Endothelial cell (in vitro differentiated cells): ENCODE data around the gene MAGEB2. TPM values are rescaled to one million over a fixed set of nuclear protein-coding genes. Genes with fewer than 3 reads are reported as not detected.

ENCODE experiments used
- DNase-seq: peaks from one replicate; pipeline ENCODE4 v3.0.0; 2021; ENCODE audit warnings: low spot score
- H3K27ac Mint-ChIP-seq: one replicate; pipeline ENCODE4 v1.8.0; 2021; ENCODE audit warnings: mixed read lengths, inconsistent platforms; ENCODE audit not compliant: unreplicated experiment
- H3K27me3 Mint-ChIP-seq: one replicate; pipeline ENCODE4 v1.8.0; 2021; ENCODE audit warnings: mild to moderate bottlenecking, moderate library complexity, mixed read lengths, inconsistent platforms; ENCODE audit not compliant: unreplicated experiment
- H3K36me3 Mint-ChIP-seq: one replicate; pipeline ENCODE4 v1.8.0; 2021; ENCODE audit warnings: mild to moderate bottlenecking, low read depth, mixed read lengths, inconsistent platforms; ENCODE audit not compliant: unreplicated experiment
- H3K4me1 Mint-ChIP-seq: one replicate; pipeline ENCODE4 v1.8.0; 2021; ENCODE audit warnings: mild to moderate bottlenecking, mixed read lengths, inconsistent platforms; ENCODE audit not compliant: unreplicated experiment
- H3K4me3 Mint-ChIP-seq: one replicate; pipeline ENCODE4 v1.8.0; 2021; ENCODE audit warnings: mild to moderate bottlenecking, mixed read lengths, inconsistent platforms; ENCODE audit not compliant: unreplicated experiment
- H3K9me3 Mint-ChIP-seq: one replicate; pipeline ENCODE4 v1.8.0; 2021; ENCODE audit warnings: mixed read lengths, inconsistent platforms; ENCODE audit not compliant: unreplicated experiment
- total RNA-seq: library from RNA; stranded (reverse); fragmentation: NEBNext Ultra II Directional; extraction: Animal tissue kit (Norgen Biotek cat#: 25700); gene quantifications from one replicate; pipeline ENCODE4 v1.2.1, GENCODE V29; 2021; ENCODE audit not compliant: unreplicated experiment
- TF ChIP-seq, protein P1 (sequence below): fragments of 200-600 bp; sonication (generic); IDR thresholded peaks from one replicate; pipeline ENCODE4 v1.5.0; 2021; ENCODE audit warnings: antibody characterized with exemption; ENCODE audit not compliant: unreplicated experiment

Gene MAGEB2
- total RNA-seq, 1 donor from 2014 or later = not detected

DNA sequence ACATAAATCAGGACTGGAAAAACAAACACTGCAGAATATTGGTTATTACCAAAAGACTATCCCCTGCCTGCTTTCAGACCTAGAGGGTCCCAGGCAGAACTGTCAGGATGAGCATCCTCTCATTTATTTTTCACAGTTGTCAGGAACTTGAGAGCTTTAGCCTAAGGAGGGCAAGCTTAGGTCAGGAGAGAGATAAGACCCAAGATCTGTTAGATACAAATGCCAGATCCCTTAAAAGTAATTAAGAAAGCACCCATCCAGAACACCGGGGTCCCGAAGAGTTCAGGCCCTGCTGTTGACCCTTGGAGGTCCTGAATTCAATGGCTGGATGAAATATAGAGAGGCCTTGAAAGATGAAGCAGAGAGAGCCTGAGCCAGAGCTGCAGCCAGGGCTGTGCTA, 9.2 kb downstream of the MAGEB2 start:
- TF ChIP-seq, protein P1, sequence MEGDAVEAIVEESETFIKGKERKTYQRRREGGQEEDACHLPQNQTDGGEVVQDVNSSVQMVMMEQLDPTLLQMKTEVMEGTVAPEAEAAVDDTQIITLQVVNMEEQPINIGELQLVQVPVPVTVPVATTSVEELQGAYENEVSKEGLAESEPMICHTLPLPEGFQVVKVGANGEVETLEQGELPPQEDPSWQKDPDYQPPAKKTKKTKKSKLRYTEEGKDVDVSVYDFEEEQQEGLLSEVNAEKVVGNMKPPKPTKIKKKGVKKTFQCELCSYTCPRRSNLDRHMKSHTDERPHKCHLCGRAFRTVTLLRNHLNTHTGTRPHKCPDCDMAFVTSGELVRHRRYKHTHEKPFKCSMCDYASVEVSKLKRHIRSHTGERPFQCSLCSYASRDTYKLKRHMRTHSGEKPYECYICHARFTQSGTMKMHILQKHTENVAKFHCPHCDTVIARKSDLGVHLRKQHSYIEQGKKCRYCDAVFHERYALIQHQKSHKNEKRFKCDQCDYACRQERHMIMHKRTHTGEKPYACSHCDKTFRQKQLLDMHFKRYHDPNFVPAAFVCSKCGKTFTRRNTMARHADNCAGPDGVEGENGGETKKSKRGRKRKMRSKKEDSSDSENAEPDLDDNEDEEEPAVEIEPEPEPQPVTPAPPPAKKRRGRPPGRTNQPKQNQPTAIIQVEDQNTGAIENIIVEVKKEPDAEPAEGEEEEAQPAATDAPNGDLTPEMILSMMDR = no peak
- DNase-seq = no peak
- H3K27ac Mint-ChIP-seq = no peak overlapping the region
- H3K4me1 Mint-ChIP-seq = no peaks in the 10 kb centered on the region
- H3K36me3 Mint-ChIP-seq = no peaks in the 10 kb centered on the region
- H3K9me3 Mint-ChIP-seq = no peaks in the 10 kb centered on the region
- no peak overlapping the region for H3K4me3 Mint-ChIP-seq
- no peaks in the 10 kb centered on the region for H3K27me3 Mint-ChIP-seq

GRCh38 chrX:30228526-30228925, 13.2 kb downstream of the MAGEB2 start:
- Mint-ChIP-seq H3K27me3 (no peaks in the 10 kb centered on the region), H3K4me1 (no peaks in the 10 kb centered on the region), H3K9me3 (no peaks in the 10 kb centered on the region), H3K36me3 (no peaks in the 10 kb centered on the region), H3K27ac (no peak overlapping the region), H3K4me3 (no peak overlapping the region)
- no peak for DNase-seq
- TF ChIP-seq, protein P1 = no peak

DNA sequence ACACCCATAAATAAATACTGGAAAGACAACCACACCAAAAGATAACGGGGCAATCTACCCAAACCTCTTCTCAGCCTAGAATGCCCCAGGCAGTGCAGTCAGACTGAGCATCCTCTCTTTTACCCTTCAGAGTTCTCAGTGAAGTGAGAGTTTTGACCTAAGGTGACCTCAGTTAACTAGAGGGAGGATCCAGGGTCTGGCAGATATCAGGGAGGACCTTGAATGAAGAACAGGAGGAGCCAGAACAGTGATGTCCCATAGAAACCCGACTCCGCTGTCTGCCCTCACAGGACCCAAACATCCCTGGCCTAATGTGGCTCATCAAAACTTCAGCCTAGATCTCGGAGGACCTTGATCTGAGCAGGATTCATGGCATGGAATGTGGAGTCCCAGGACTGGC, 15.0 kb downstream of the MAGEB2 start, which contains the start of gene MAGEB3:
TSS of gene MAGEB3 (plus strand) at position 263 of the 400 bp plus-strand sequence. CDS start 5,268 bp downstream, outside the sequence.
- no peaks in the 10 kb centered on the region for H3K36me3 Mint-ChIP-seq
- H3K4me3 Mint-ChIP-seq = no peak within 1 kb of the TSS
- DNase-seq = no peak
- TF ChIP-seq, protein P1 = no peak
- no peaks in the 10 kb centered on the region for H3K4me1 Mint-ChIP-seq
- H3K9me3 Mint-ChIP-seq = no peaks in the 10 kb centered on the region
- no peak within 1 kb of the TSS for H3K27ac Mint-ChIP-seq
- no peaks in the 10 kb centered on the region for H3K27me3 Mint-ChIP-seq

DNA sequence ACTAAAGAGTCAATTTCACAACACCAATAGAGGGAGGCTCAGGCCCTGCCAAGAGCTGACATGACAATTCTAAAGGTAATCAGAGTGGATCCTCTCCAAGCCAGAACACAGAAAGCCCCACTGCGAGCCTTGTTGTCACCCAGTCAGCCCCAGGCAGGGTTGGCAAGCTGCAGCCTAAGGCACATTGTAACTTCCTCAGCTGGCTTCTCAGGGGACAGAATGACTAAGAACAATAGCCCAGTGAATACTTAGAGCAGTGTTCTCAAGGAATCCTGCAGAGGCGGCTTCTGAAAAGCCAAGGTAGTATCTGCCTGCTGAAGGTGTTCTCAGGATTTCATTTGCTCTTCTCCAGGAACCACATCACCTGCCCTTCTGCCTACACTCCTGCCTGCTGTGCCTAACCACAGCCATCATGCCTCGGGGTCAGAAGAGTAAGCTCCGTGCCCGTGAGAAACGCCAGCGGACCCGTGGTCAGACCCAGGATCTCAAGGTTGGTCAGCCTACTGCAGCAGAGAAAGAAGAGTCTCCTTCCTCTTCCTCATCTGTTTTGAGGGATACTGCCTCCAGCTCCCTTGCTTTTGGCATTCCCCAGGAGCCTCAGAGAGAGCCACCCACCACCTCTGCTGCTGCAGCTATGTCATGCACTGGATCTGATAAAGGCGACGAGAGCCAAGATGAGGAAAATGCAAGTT, 26.5 kb downstream of the MAGEB2 start, which contains the start of gene MAGEB4:
TSS of gene MAGEB4 (plus strand) at position 277 of the 692 bp plus-strand sequence. CDS start at position 413, 136 bp downstream.
- Mint-ChIP-seq H3K9me3 (no peaks in the 10 kb centered on the region), H3K27ac (no peak within 1 kb of the TSS)

More for the DNA sequence above, 26.5 kb downstream of the MAGEB2 start, which contains the start of gene MAGEB4:
- TF ChIP-seq, protein P1 = no peak
- DNase-seq = no peak
- Mint-ChIP-seq H3K36me3 (no peaks in the 10 kb centered on the region), H3K27me3 (peaks cover 2% of the 10 kb centered on the region), H3K4me1 (no peaks in the 10 kb centered on the region), H3K4me3 (no peak within 1 kb of the TSS)
